ENCODE results near the gene ETHE1.

DNA sequence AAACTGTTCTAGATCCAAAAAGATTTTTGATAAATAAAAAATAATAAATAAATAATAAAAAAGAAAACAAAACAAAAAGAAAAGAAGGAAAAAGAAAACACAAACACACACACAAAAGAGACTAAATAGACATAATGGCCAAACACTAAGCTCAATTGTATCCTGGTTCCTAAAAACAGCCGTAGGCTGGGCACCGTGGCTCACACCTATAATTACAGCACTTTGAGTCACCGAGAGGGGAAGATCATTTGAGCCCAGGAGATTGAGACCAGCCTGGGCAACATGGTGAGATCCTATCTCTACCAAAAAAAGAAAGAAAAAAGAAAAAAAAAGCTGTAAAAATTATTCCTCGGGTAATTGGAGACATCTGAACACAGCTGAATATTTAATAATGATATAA is 8.9 kb downstream of the ETHE1 start:
- TF ChIP-seq, protein P1, sequence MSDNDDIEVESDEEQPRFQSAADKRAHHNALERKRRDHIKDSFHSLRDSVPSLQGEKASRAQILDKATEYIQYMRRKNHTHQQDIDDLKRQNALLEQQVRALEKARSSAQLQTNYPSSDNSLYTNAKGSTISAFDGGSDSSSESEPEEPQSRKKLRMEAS (CRISPR knock-in tag; IDR thresholded peaks at IDR 0.05) = no peak
- TF ChIP-seq FOXP1 (CRISPR knock-in tag; IDR thresholded peaks at IDR 0.05; ENCODE audit: borderline replicate concordance) = no peak
- TF ChIP-seq, protein P2, sequence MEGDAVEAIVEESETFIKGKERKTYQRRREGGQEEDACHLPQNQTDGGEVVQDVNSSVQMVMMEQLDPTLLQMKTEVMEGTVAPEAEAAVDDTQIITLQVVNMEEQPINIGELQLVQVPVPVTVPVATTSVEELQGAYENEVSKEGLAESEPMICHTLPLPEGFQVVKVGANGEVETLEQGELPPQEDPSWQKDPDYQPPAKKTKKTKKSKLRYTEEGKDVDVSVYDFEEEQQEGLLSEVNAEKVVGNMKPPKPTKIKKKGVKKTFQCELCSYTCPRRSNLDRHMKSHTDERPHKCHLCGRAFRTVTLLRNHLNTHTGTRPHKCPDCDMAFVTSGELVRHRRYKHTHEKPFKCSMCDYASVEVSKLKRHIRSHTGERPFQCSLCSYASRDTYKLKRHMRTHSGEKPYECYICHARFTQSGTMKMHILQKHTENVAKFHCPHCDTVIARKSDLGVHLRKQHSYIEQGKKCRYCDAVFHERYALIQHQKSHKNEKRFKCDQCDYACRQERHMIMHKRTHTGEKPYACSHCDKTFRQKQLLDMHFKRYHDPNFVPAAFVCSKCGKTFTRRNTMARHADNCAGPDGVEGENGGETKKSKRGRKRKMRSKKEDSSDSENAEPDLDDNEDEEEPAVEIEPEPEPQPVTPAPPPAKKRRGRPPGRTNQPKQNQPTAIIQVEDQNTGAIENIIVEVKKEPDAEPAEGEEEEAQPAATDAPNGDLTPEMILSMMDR (IDR thresholded peaks at IDR 0.05) = no peak
- TF ChIP-seq, protein P3, sequence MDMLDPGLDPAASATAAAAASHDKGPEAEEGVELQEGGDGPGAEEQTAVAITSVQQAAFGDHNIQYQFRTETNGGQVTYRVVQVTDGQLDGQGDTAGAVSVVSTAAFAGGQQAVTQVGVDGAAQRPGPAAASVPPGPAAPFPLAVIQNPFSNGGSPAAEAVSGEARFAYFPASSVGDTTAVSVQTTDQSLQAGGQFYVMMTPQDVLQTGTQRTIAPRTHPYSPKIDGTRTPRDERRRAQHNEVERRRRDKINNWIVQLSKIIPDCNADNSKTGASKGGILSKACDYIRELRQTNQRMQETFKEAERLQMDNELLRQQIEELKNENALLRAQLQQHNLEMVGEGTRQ (CRISPR knock-in tag; IDR thresholded peaks at IDR 0.05) = no peak
- no peak for TF ChIP-seq ESRRA (CRISPR knock-in tag; IDR thresholded peaks at IDR 0.05; ENCODE audit: borderline replicate concordance)
- TF ChIP-seq TP53 (CRISPR knock-in tag; IDR thresholded peaks at IDR 0.05) = no peak
- TF ChIP-seq ATF3 (CRISPR knock-in tag; conservative IDR thresholded peaks at IDR 0.05) = no peak
- TF ChIP-seq PRRX2 (CRISPR knock-in tag; IDR thresholded peaks at IDR 0.05) = no peak
- TF ChIP-seq, protein P4, sequence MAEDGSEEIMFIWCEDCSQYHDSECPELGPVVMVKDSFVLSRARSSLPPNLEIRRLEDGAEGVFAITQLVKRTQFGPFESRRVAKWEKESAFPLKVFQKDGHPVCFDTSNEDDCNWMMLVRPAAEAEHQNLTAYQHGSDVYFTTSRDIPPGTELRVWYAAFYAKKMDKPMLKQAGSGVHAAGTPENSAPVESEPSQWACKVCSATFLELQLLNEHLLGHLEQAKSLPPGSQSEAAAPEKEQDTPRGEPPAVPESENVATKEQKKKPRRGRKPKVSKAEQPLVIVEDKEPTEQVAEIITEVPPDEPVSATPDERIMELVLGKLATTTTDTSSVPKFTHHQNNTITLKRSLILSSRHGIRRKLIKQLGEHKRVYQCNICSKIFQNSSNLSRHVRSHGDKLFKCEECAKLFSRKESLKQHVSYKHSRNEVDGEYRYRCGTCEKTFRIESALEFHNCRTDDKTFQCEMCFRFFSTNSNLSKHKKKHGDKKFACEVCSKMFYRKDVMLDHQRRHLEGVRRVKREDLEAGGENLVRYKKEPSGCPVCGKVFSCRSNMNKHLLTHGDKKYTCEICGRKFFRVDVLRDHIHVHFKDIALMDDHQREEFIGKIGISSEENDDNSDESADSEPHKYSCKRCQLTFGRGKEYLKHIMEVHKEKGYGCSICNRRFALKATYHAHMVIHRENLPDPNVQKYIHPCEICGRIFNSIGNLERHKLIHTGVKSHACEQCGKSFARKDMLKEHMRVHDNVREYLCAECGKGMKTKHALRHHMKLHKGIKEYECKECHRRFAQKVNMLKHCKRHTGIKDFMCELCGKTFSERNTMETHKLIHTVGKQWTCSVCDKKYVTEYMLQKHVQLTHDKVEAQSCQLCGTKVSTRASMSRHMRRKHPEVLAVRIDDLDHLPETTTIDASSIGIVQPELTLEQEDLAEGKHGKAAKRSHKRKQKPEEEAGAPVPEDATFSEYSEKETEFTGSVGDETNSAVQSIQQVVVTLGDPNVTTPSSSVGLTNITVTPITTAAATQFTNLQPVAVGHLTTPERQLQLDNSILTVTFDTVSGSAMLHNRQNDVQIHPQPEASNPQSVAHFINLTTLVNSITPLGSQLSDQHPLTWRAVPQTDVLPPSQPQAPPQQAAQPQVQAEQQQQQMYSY (CRISPR knock-in tag; IDR thresholded peaks at IDR 0.05) = no peak
- no peak for TF ChIP-seq ELF4 (CRISPR knock-in tag; IDR thresholded peaks at IDR 0.05; ENCODE audit: low read depth)
- TF ChIP-seq, protein P5, sequence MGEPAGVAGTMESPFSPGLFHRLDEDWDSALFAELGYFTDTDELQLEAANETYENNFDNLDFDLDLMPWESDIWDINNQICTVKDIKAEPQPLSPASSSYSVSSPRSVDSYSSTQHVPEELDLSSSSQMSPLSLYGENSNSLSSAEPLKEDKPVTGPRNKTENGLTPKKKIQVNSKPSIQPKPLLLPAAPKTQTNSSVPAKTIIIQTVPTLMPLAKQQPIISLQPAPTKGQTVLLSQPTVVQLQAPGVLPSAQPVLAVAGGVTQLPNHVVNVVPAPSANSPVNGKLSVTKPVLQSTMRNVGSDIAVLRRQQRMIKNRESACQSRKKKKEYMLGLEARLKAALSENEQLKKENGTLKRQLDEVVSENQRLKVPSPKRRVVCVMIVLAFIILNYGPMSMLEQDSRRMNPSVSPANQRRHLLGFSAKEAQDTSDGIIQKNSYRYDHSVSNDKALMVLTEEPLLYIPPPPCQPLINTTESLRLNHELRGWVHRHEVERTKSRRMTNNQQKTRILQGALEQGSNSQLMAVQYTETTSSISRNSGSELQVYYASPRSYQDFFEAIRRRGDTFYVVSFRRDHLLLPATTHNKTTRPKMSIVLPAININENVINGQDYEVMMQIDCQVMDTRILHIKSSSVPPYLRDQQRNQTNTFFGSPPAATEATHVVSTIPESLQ (CRISPR knock-in tag; IDR thresholded peaks at IDR 0.05) = no peak

Measured in WTC11 (cell line).